GM19372 (cell line): ENCODE measurements around the gene ADAMTSL1.

ENCODE experiments used
- ATAC-seq: cut with Tn5 transposase; IDR thresholded peaks from one replicate; pipeline ENCODE4 v1.9.1; 2021; ENCODE audit warnings: mild to moderate bottlenecking, low read depth, moderate library complexity; ENCODE audit not compliant: unreplicated experiment

ADAMTSL1 gene

GRCh38 chr9:18499062-18499461, 25.1 kb downstream of the ADAMTSL1 start:
- no peak for ATAC-seq

- no peak for ATAC-seq
Measured at GRCh38 chr9:18499980-18500379, 26.0 kb downstream of the ADAMTSL1 start.

DNA sequence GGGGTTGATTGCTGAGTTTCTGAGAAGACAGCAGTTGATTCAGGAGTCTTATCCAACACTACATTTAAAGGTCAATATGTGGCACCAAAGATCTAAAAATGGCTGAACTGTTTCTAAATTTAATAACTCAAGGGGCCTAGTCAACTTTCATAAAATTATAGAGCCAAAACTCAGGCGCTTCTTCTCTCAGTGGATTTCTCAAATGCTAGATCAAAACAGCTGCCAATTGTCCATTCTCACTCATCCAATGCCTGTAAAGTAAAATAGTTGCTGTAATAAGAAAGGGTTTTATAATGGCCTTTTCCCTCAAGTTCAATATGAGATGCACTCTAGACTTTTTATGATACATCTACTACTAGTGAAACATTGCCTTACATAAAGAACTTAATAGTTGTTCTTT, 26.5 kb downstream of the ADAMTSL1 start:
- ATAC-seq, result no peak

DNA sequence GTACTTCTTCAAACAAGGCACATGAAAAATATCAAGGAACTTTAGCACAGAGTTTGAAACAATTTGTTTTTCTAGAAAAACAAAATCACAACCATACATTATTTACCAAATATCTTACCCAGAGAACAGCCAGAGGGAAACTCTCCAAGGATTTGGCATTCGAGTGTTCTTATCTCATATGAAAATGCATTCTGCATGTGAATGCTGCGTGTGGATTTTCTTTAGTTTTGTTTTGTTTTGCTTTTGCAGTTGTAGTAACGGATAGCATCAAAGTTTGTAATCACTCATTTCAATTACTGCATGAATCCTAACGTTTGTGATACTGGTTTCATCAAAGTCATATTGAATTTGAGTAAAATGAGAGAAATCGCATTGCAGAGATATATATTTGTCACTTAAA, 28.0 kb downstream of the ADAMTSL1 start:
- ATAC-seq, result no peak

DNA sequence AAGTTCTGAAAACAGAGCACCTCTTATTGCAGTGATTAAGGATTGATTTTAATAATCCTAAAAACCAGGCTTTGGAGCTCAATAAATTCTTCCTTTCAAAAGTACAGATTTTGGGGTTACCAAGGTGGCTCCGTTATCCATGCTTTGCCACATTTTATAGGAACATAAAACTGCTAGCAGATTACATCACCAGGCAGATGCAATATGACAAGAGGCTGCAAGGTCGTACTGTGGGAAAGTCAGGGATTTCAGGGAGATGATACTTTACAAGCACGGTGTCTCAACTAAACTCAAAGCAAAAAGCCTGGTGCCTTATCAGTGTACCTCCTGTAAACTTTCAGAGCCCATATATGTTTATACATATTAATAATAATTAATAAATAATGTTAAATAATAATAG, 28.6 kb downstream of the ADAMTSL1 start:
- ATAC-seq, result no peak

DNA sequence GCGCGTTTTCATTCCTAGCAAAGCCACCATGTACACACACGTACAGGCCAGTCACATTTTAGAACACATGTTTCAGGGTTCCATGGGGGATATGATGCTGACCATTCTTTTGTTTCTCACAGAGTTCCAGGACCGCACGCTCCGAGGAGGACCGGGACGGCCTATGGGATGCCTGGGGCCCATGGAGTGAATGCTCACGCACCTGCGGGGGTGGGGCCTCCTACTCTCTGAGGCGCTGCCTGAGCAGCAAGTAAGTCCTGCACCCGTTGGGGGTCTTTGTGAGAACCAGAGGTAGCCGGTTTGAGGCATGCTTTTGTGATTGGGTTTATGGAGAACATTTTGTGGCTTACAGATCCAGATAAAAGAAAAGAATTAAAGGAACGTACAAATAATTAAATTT, 30.8 kb downstream of the ADAMTSL1 start:
- ATAC-seq, result no peak

DNA sequence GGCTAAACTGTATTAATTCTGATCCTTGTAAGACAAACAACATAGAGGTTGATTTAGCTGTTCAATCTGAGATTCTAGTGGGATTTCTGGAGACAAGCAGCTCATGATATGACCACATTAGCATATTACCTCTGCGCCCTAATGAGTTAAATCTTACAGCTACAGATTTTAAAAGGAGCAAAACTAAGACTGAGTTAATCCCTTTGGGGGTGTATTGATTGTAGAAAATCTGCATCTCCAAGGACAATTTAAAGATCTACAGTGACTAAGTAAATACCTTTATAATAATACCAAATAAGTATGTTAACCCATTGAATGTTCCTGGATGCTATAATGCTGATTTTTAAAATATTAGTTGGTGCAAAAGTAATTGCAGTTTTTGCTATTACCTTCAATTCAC, 33.2 kb downstream of the ADAMTSL1 start:
- ATAC-seq, result no peak

GRCh38 chr9:18516514-18516913, 42.6 kb downstream of the ADAMTSL1 start:
- ATAC-seq, result no peak

- no peak for ATAC-seq
Measured at GRCh38 chr9:18516965-18517364, 43.0 kb downstream of the ADAMTSL1 start.

- ATAC-seq, result no peak
Measured at GRCh38 chr9:18520416-18521047, 46.6 kb downstream of the ADAMTSL1 start.

GRCh38 chr9:18526685-18527084, 52.7 kb downstream of the ADAMTSL1 start:
- ATAC-seq, result no peak

DNA sequence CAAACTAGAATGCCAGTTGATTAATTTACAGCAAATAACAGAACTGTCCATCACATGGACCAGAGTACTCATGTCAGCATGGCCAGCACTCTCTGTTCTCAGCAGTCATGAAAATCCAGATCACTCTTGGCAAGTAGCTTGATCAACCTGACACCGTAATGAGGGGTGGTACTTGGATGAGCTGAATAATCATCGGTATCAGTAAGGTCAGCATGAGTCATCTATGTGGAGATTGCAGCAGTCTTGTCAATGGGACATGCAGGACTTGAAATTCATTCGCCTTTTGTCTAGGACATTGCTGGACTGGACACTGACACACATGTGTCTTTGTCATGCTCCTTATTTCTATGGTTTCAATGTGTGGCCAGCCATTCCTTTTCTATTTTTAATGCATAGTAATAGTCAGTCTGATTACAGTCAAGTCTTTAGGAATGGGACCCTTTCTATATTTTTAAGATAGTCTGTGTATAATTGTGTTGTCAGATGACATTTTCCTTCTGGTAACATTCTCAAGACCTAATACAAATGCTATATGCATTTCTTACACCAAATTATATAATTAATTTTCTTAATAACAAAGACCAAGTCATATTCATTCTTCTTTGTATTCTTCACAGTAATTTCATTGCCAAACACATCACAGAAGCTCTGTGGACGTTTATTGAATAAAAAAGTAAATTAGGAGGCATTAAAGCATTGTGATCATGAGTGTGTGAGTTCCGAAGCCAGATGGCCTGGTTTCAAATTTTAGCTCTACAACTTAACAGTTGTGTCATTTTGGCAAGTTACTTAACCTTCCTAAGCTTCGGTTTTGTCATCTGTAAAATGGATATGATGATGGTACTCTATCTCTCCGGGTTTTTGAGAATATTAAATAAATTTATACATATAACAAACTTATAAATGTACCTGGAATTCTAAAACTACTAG, 57.4 kb downstream of the ADAMTSL1 start:
- no peak for ATAC-seq

DNA sequence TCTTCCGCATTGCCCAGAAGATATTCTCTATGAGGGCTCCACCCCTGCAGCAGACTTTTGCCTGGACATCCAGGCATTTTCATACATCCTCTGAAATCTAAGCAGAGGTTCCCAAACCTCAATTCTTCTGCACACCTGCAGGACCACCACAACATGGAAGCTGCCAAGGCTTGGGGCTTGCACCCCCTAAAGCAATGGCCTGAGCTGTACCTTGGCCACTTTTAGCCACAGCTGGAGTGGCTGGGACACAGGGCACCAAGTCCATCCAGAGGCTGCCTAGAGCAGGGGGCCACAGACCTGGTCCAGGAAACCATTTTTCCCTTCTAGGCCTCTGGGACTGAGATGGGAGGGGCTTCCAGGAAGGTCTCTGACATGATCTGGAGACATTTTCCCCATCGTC, 60.7 kb downstream of the ADAMTSL1 start:
- no peak for ATAC-seq

DNA sequence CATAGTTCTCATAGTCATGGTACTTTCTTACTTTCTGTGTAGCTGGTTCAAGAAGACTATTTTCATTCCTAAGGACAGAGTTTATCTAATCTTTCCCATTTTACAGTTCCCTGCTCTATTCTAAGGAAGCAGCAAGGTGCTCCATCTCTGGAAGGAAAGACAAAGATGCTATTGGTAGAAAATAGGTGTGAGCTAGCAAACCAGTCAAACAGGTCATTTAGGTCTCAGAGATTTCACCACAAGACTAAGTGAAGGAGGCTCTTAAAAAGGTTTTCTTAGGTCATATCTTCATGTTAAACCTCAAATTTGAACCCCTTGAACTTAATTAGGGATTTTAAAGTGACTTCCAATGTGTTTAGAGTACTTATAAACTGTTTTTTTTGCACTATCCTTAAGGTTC, 62.6 kb downstream of the ADAMTSL1 start:
- no peak for ATAC-seq

- no peak for ATAC-seq
Measured at GRCh38 chr9:18539203-18539693, 65.3 kb downstream of the ADAMTSL1 start.

GRCh38 chr9:18542837-18543405, 69.0 kb downstream of the ADAMTSL1 start:
- no peak for ATAC-seq

GRCh38 chr9:18543406-18544192, 69.6 kb downstream of the ADAMTSL1 start:
- ATAC-seq, result no peak

- ATAC-seq, result no peak
Measured at GRCh38 chr9:18544456-18544855, 70.5 kb downstream of the ADAMTSL1 start.

DNA sequence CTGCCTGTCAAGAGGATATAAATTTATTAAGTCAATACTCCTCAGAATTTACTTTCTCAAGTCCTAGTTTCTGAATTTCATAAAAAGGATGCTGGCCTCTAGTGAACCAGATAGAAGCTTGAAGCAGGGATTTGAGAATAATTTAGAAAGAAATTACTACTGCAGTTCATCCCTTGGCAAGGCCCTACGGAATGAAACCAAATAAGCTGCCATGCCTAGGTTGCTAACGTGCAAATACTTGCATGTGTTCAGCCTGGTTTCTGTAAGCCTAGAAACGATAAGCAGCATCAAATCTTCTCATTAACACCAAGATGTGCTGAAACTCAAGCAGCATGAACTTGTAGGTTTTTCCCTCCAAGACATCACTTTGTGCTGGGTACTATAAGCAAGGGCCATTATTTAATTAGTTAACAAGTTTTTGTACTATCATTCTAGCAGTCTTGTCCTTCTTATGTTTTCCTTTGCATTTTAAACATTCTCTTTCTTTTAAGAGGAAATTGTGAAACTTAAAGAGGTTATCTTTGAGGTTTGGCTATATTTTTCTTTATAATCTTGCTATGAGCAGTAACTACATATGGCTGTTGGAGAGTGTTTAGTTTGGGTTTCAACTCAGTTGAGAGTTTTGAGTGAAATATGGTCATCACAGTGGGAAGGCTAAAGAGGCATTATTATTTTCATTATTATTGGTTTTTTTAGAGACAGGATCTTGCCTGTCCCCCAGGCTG, 71.8 kb downstream of the ADAMTSL1 start:
- ATAC-seq, result no peak

DNA sequence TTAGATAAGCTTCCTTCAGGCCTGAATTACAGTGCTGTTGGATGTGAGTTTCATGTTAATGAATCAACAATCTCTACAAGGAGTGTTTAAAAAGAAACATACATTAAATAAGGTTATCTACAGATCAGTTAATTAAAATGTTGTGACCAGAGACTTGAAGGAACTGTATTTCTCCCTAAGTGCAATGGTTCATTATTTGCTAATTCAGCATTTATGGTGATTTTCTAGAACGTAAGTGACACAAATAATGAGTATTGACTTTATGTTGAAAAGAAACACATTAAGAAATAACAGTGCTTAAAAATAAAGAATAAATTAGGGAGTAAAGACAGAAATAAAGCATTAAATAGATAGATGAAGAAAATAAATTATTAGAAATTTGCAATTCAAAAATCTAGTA, 74.5 kb downstream of the ADAMTSL1 start:
- no peak for ATAC-seq
